Suprapubic skin (tissue), 4 donors: ENCODE measurements around the gene INPP5A. TPM values are rescaled to one million over a fixed set of nuclear protein-coding genes. Genes with fewer than 3 reads are reported as not detected.

Source experiments
- DNase-seq, 2 donors: peaks; one replicate each; pipeline ENCODE4 v3.0.0-alpha.2; 2019; ENCODE audit warnings: low spot score in 2 of 2
- H3K27ac ChIP-seq: fragments of 200-600 bp; sonication (generic); one replicate; pipeline ENCODE4 v1.5.1; 2019
- H3K27me3 ChIP-seq: fragments of 200-600 bp; sonication (generic); one replicate; pipeline ENCODE4 v1.5.1; 2019
- H3K36me3 ChIP-seq: fragments of 200-600 bp; sonication (generic); one replicate; pipeline ENCODE4 v1.5.1; 2019
- H3K4me1 ChIP-seq: fragments of 200-600 bp; sonication (generic); one replicate; pipeline ENCODE4 v1.5.1; 2019
- H3K4me3 ChIP-seq: fragments of 200-600 bp; sonication (generic); one replicate; pipeline ENCODE4 v1.5.1; 2019; ENCODE audit warnings: mild to moderate bottlenecking
- H3K9me3 ChIP-seq: fragments of 200-600 bp; sonication (generic); one replicate; pipeline ENCODE4 v1.5.1; 2019
- CTCF ChIP-seq, 2 donors: fragments of 200-600 bp in 1 of 2; fragments of 450-650 bp in 1 of 2; sonication (generic) in 1 of 2; IDR thresholded peaks; one replicate each; pipeline ENCODE4 v1.5.1; 2016 to 2019; ENCODE audit warnings: antibody characterized with exemption in 2 of 2, mild to moderate bottlenecking in 1 of 2, moderate library complexity in 1 of 2
- EP300 ChIP-seq: sonication (generic); formaldehyde crosslinking; IDR thresholded peaks from one replicate; pipeline ENCODE4 v1.6.1; 2017; ENCODE audit warnings: antibody characterized with exemption
- POLR2A ChIP-seq, 2 donors: fragments of 450-650 bp; IDR thresholded peaks; one replicate each; pipeline ENCODE4 v1.6.1; 2017; ENCODE audit warnings: antibody characterized with exemption in 2 of 2, mild to moderate bottlenecking in 2 of 2, moderate library complexity in 2 of 2
- POLR2AphosphoS5 ChIP-seq, 3 donors: sonication (generic); formaldehyde crosslinking; IDR thresholded peaks; one replicate each; pipeline ENCODE4 v1.6.1; 2017; ENCODE audit warnings: antibody characterized with exemption in 3 of 3
- WGBS: methylation state at CpG from one replicate; pipeline ENCODE4 v1.1.5; 2018; 5-methylcytosine and 5-hydroxymethylcytosine counted together
- total RNA-seq, 4 donors: library from RNA; depleted of rRNA; stranded (reverse); fragments of >200 nt; gene quantifications; one replicate each; pipeline ENCODE4 v1.1.0, GENCODE V29; 2016

INPP5A gene
- total RNA-seq, 4 donors from 2014 or later, result 28.1 to 39.1 (median 32.3) TPM

GRCh38 chr10:132713421-132714095 is 176.0 kb downstream of the INPP5A start:
- 90% methylated on average over 28 of the region's 29 CpGs for WGBS
- Histone ChIP-seq H3K27me3 (no peaks in the 10 kb centered on the region), H3K27ac (no peak overlapping the region), H3K9me3 (no peaks in the 10 kb centered on the region), H3K4me1 (no peaks in the 10 kb centered on the region), H3K36me3 (peaks cover 59% of the 10 kb centered on the region), H3K4me3 (no peak overlapping the region)
- TF ChIP-seq POLR2AphosphoS5 (IDR thresholded peaks at IDR 0.05) (no peak), POLR2A (IDR thresholded peaks at IDR 0.05) (no peak), CTCF (IDR thresholded peaks at IDR 0.05) (no peak), EP300 (no peak)
- DNase-seq, result peak; percentile 40 to 73

GRCh38 chr10:132714096-132714985 is 176.8 kb downstream of the INPP5A start:
- peak; percentile 44 to 62 for DNase-seq
- 82% methylated on average over 31 of the region's 48 CpGs for WGBS
- Histone ChIP-seq H3K27me3 (no peaks in the 10 kb centered on the region), H3K9me3 (no peaks in the 10 kb centered on the region), H3K27ac (no peak overlapping the region), H3K36me3 (peaks cover 55% of the 10 kb centered on the region), H3K4me1 (no peaks in the 10 kb centered on the region), H3K4me3 (no peak overlapping the region)
- no peak for TF ChIP-seq POLR2A (IDR thresholded peaks at IDR 0.05)
- TF ChIP-seq CTCF (IDR thresholded peaks at IDR 0.05), result no peak
- no peak for TF ChIP-seq EP300

GRCh38 chr10:132714986-132715775 is 177.6 kb downstream of the INPP5A start:
- 90% methylated on average over 20 of the region's 24 CpGs for WGBS
- Histone ChIP-seq H3K4me1 (no peaks in the 10 kb centered on the region), H3K9me3 (no peaks in the 10 kb centered on the region), H3K4me3 (no peak overlapping the region), H3K27me3 (no peaks in the 10 kb centered on the region), H3K27ac (no peak overlapping the region), H3K36me3 (peaks cover 48% of the 10 kb centered on the region)
- TF ChIP-seq CTCF (IDR thresholded peaks at IDR 0.05), result no peak
- TF ChIP-seq POLR2A (IDR thresholded peaks at IDR 0.05), result no peak
- TF ChIP-seq EP300, result no peak
- TF ChIP-seq POLR2AphosphoS5 (IDR thresholded peaks at IDR 0.05), result no peak
- DNase-seq, result peak; percentile 56 to 78

- Histone ChIP-seq H3K9me3 (no peaks in the 10 kb centered on the region), H3K4me3 (no peak overlapping the region), H3K4me1 (no peaks in the 10 kb centered on the region), H3K36me3 (peaks cover 40% of the 10 kb centered on the region), H3K27me3 (no peaks in the 10 kb centered on the region), H3K27ac (no peak overlapping the region)
- TF ChIP-seq POLR2A (IDR thresholded peaks at IDR 0.05) (no peak), EP300 (no peak), POLR2AphosphoS5 (IDR thresholded peaks at IDR 0.05) (no peak), CTCF (IDR thresholded peaks at IDR 0.05) (no peak)
- peak; percentile 35 to 74 for DNase-seq
- 93% methylated on average over 28 of the region's 48 CpGs for WGBS
These were observed 178.4 kb downstream of the INPP5A start for GRCh38 chr10:132715776-132716680.
